HG03280 (cell line): ENCODE measurements around the gene TTC22.
"Not testable (repeated sequence)": the region's sequence is repeated elsewhere in the genome, so short reads cannot be mapped to it uniquely, and the experiment has no call there.

Experiments used
- ATAC-seq: cut with Tn5 transposase; IDR thresholded peaks from one replicate; pipeline ENCODE4 v1.9.1; 2021; ENCODE audit warnings: mild to moderate bottlenecking, moderate library complexity; ENCODE audit not compliant: unreplicated experiment

The TTC22 gene

GRCh38 chr1:54791880-54792522 lies 9.1 kb downstream of the TTC22 start:
- no peak for ATAC-seq

DNA sequence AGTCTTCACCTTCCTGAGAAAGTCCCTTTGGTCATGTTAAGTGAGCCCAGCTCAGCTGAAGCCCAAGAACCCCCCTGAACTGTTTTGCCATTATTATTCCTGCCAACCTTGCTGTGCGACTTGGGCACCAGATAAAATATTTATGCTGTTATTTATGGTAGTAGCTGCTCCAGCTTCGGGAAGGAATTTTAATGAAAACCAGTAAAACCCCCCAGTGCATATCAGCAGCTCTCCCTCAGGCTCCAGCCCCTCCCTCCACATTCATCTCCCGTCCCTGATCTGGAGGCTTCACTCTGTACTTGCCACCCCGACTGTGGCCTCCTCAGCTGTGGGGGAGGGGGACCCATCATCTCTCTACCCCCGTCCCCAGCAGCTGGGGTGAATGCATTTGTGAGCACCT lies 12.7 kb downstream of the TTC22 start:
- no peak for ATAC-seq

DNA sequence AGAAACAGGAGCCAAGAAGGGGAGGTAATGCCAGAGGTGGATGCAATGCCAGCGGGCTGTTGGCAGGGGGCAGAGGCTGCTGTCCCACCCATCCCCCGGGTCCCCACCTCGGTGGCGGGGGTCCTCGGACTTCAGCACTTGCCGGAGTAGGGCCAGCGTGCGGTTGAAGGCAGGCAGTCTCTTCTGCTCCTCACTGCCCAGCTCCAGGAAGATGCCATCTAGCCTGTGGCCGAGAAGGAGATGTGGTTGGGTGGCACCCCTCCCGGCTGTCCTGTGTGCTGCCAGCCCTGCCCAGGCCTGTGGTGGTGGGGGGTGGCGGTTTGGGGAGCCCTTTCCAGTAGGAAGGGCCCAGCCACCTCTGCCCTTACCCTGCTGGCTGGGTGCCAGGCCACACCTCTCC lies 13.5 kb downstream of the TTC22 start:
- ATAC-seq, result no peak

GRCh38 chr1:54786778-54787177 lies 14.3 kb downstream of the TTC22 start:
- no peak for ATAC-seq

DNA sequence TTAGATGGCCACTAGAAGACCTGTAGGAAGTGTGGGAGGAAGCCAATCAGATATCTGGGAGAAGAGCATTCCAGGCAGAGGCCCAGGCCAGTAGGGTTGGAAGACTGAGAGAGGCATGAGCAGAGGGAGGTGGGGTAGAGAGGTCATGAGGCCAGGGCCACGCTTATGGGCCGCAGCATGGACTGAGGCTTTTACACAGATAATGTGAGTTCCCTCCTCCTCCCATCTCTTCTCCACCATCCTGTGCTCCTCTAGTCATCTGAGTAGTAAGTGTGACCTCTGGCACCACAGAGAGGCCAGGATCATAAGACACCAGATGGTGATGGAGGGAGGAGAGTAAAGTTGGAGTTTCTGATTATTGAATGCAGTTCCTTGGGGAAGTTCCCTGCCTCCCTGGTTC lies 17.1 kb downstream of the TTC22 start:
- no peak for ATAC-seq

DNA sequence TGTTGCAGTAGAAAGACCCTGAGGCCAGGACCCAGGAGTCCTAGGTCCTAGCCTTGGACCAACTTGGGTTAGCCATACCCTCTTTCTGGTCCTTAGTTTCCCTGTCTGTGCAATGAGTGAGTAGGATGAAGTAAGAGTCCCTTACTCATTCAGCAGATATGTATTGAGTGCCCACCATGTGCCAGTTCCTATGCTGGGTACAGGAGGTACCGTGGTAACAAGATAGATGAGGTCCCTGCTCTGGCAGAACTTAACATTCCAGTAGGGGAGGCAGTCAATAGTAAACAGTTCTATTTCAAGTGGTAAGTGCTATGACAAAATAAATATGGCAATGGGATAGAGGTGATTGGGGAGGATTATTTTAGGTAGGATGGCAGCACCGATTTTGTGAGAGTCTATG lies 18.5 kb downstream of the TTC22 start:
- no peak for ATAC-seq

GRCh38 chr1:54782156-54782555 lies 19.0 kb downstream of the TTC22 start:
- ATAC-seq, result no peak

GRCh38 chr1:54781023-54781723 lies 19.9 kb downstream of the TTC22 start:
- ATAC-seq, result no peak

- ATAC-seq, result no peak
Measured at GRCh38 chr1:54777431-54777830, 23.7 kb downstream of the TTC22 start.

GRCh38 chr1:54777011-54777410 lies 24.1 kb downstream of the TTC22 start:
- ATAC-seq, result no peak

DNA sequence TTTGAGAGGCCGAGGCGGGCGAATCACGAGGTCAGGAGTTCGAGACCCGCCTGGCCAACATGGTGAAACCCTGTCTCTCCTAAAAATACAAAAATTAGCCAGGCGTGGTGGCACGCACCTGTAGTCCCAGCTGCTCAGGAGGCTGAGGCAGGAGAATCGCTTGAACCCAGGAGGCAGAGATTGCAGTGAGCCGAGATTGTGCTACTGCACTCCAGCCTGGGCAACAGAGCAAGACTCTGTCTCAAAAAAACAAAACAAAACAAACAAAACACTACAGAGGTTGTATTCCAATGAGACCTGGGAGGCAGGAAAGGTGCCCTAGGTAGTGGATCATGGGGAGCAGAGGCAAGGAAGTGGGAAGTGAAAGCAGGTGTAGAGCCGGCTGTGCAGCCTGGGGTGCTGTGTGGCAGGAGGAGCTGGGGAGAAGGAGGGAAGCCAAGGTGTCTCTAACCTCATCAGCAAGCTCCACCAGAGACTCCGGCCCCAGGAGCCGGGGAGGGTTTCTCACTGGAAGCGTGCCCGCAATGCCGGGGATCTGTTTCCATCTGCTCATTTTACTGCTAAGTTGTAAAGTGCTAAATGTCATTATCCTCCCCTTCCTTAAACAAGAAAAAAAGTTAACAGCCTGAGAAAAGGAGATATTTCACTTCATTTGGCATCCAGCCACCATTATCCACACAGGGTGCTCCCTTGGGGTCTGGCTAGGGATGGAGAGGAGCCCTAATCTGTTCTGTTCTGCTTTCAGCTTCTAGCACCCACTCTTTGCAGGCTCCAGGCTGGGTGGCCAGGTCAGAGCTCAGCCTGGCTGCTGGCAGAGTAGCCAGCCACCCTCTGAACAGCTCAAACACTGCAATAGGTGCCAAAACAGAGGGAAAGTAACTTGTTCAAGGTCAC lies 25.0 kb downstream of the TTC22 start:
- not testable (repeated sequence) for ATAC-seq

DNA sequence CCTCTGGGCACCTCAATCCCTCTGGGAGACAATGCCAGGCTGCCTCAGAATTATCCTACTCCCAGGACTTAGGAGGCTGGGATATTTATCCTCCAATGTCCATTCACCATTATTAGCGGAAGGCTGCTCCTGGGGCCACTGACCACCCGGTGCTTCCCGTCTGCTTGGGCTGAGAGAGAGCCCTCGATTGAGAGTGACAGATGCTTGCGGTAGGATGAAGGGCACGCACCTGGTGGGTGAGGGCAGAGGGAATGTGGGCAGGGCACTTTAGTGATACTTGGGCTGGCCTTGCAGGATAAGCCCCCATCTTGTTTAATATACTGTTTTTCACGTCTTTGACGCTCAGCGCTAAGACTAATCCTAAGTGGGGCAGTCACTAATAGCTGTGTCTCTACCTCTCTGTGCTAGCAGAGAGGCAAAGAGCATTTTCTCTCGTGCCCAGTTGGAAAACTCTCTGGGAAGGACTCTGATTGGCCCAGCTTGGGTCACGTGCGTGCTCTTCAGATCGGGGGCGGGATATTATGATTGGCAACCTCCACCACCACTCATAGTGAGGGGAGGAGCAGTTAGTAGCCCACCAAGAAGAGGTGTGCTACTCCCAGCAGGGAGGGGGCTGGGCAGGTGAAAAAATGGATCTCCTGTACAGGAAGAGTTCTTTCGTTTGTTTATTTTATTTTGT lies 26.2 kb downstream of the TTC22 start:
- no peak for ATAC-seq

- ATAC-seq, result no peak
Measured at GRCh38 chr1:54772951-54773350, 28.2 kb downstream of the TTC22 start.

DNA sequence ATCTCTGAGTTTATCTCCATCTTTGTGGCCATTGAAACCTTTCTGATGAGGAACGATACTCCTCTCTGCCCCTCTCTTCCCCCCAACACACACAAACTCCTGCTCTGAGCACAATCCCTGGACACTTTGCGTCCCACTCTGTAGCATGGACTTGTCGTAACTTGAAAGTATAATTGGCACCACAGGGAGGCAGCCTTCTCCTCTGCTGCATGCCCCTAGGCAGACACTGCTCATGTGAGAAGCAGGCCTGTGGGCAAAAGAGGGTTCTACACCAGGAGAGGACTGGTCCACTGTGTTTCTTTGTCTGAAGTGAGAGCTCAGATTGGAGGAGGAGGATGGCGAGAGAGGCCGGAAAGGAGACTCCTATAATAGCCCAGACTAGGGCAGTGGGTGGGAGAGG lies 33.0 kb downstream of the TTC22 start:
- ATAC-seq, result no peak

GRCh38 chr1:54767526-54767925 lies 33.6 kb downstream of the TTC22 start:
- no peak for ATAC-seq

GRCh38 chr1:54766726-54767125 lies 34.4 kb downstream of the TTC22 start:
- no peak for ATAC-seq

- peak; percentile 15 for ATAC-seq
Measured at GRCh38 chr1:54764922-54765561, 36.1 kb downstream of the TTC22 start.

- peak; percentile 98 for ATAC-seq
Measured at GRCh38 chr1:54764133-54764921, 36.8 kb downstream of the TTC22 start, which contains the start of gene PARS2. Gene PARS2, minus strand, starts transcription at chr1:54764523. Its CDS starts 5,362 bp downstream, at chr1:54759161.

DNA sequence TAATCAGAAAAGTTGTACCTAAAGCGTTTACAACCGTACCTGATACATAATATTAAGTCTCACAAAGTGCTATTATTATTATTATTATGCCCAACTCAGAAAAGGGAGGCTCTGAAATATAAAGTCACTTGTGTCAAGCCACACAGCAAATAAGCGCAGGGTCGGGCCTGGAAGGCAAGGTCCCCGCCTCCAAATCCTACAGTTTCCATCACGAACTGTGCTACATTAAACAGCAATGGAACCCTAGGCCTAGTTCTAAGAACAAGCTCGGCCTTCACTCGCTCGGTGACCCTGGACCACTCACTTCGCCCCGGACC lies 37.3 kb downstream of the TTC22 start:
- ATAC-seq, result no peak
